Measurements from ENCODE around the gene IFITM1. TPM values are rescaled to one million over a fixed set of nuclear protein-coding genes. Genes with fewer than 3 reads are reported as not detected.
"Not testable (repeated sequence)": the region's sequence is repeated elsewhere in the genome, so short reads cannot be mapped to it uniquely, and the experiment has no call there.

The IFITM1 gene
- 30.5 TPM for polyA plus RNA-seq (ENCODE audit: insufficient read length)

GRCh38 chr11:313787-314553, at the start of gene IFITM1:
Gene IFITM1 (plus strand): TSS chr11:314040. CDS start chr11:314171, 131 bp downstream.
- DNase-seq, result no peak

DNA sequence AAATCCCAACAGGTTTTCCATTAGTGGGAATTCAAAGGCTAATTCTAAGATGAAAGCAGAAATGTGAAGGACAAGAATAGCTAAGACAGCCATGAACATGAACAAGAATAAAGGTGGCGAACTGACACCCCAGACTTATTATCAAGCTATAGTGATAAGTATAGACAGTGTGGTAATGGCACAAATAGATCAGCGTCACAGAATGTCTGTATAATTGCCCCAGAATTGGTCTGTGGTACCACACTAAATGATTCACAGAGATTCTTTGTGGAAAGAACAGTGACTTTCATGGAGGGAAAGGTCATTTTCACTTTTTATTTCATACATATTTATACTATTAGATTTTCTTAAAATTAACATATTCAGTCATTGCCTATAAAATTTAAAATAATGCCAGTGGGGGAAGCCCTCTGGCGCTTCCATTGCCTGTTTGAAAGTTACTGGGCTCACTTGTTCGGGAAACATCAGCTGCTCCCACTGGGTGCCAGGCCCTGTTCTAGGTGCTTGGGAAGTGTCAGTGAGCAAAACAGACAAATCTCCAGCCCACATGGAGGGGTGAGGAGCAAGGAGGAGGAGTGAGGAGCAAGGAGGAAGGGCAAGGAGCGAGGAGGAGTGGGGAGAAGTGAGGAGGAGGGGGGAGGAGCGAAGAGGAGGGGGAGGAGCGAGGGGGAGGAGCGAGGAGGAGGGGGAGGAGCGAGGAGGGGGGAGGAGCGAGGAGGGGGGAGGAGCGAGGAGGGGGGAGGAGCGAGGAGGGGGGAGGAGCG, 47.0 kb upstream of the IFITM1 start:
- DNase-seq, result no peak

GRCh38 chr11:267491-267994, 46.3 kb upstream of the IFITM1 start:
- DNase-seq, result no peak

DNA sequence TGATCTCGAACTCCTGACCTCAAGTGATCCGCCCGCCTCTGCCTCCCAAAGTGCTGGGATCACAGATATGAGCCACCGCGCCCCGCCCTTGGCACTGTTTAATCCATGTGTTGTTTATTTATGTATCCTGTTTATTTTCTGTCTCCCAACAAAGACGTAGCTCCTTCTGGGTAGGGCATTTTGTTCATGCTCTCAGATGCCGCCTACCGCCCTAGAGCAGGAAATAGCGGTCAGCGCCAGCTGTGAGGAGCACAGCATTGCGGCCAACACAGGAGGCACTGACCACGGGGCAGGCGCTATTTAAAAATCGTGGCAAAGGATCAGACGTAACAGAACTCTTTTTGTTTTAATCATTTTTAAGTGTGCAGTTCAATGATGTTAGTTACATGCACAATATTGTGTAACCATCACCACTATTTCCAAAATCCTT, 45.1 kb upstream of the IFITM1 start:
- DNase-seq, result not testable (repeated sequence)

DNA sequence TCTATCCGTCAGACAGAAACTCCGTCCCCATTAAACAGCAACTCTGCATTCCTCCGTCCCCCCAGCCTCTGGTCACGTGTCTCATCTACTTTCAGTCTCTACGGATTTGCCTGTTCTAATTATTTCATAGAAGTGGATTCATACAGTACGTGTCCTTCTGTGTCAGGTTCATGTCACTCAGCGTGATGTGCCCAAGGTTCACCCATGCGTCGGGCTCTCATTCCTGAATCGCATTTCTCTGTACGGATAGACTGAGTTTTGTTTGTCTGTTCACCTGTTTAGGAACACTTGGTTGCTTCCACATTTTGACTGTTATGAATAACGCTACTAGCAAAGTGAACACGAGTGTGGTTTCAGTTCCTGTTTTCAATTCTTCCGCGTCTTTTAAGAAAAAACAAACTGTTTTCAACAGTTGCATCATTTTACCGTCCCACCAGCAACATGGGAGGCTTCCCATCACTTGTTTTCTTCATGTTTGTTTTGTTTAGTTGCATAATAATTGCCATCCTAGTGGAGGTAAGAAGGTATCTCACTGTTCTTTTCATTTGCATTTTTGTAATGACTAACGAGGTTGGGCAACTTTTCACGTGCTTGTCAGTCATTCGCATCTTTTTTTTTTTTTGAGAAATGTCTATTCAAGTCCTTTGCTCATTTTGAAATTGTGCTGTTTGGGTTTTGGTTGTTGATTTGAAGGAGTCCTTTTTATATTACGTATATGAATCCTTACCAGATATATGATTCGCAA, 44.5 kb upstream of the IFITM1 start:
- DNase-seq, result peak; percentile 24

GRCh38 chr11:270451-271318, 43.2 kb upstream of the IFITM1 start:
- no peak for DNase-seq

- DNase-seq, result no peak
These were observed 42.5 kb upstream of the IFITM1 start for GRCh38 chr11:271319-271715.

DNA sequence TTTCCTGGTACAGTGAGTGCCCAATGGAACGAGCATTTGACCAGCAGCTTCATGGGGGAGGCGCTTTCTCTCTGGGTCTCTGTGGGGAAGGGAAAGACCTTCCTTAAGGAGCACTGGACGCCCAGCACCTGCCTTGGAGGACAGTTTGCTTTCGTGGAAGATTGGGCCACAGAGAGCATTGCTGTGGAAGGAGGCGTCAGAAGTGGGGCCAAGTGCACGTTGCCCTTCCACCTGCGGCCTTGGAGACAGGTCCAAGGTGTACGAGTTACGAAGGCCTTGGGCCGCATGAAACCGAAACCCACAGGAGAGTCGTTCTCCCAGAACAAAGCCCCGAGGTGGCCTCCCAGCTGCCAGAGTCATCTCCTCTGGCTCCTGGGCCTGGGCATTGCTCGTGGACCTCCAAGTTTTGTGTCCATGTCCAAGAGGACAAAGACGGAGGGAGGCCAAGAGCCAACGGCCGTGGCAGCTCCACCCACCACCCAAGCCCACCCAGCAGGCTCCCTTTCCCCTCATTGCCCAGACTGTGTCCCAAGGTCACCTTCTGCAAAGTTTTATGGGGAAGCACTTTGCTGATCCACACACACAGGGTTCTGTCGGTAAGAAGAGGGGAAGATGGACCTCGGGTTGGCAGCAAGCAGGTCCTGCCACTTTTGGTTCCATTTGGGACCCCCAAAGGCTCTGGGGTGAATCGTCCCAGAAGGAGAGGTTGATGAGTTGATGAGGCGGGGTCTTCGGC, 41.5 kb upstream of the IFITM1 start:
- no peak for DNase-seq

DNA sequence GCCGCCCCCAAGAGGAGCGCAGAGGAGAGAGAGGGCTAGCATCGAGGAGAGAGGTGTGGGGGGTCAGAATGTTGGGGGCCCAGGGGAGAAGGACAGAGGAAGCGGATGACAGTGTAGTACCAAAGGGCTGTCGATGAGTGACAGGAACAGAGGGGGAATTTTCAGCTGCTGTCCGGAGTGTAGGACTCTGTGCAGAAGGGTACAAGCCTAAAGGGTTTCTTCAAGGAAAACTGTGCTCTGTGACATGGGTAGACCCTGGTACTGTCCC, 41.0 kb upstream of the IFITM1 start:
- no peak for DNase-seq

- DNase-seq, result no peak
These were observed 37.6 kb upstream of the IFITM1 start for GRCh38 chr11:276219-276618.

DNA sequence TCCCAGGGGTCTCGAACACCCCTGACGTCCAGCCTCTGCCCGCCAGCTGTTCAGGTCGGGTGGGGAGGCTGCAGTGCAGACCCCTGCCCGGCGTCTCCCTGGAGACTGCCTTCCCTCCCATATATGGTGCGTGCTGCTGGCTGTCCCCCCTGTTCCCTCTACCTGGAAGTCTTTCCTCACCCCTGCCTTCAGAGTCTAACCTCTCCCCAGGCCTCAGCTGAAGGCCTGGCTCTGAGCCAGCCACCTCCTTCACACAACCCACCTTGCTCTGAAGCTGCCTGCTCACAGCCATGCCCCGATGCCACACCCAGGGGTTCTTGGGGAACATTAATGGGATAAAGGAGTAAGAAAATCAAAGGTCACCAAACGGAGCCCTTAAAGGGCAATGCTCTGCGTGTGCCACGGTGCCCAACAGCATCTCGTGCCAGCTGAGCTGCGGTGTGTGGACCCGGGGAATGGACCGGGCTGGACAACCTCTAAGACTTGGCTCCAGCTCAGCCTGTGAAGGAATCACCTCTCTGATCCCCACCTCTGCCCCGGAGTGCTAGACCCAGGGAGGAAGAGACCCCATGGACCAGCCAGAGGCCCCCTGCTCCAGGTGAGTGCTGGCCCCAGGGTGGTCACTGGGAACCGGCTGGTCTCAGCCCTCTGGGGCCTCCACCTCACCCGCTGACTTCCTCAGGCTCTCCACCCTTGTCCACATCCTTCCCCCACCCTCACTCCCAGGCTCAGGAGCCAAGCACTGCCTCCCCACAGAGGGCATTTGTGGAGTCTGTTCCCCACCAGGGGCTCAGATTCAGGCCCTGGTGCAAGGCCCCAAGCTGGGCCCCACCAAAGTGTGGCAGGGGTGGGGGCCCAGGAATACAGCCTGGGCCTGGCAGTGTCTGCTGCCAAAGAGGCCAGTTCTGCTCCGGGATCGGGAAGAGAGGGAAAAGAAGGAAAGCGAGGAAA, 35.6 kb upstream of the IFITM1 start, which contains the start of gene NLRP6:
NLRP6 (plus strand) TSS at position 407 of the 951 bp plus-strand sequence; CDS start at position 570, 163 bp downstream.
- no peak for DNase-seq

- DNase-seq, result no peak
These were observed 34.5 kb upstream of the IFITM1 start for GRCh38 chr11:279040-279965.

- DNase-seq, result no peak
These were observed 33.7 kb upstream of the IFITM1 start for GRCh38 chr11:279966-280705.

GRCh38 chr11:280706-281485, 32.9 kb upstream of the IFITM1 start:
- no peak for DNase-seq

GRCh38 chr11:281486-282161, 32.2 kb upstream of the IFITM1 start:
- DNase-seq, result no peak

DNA sequence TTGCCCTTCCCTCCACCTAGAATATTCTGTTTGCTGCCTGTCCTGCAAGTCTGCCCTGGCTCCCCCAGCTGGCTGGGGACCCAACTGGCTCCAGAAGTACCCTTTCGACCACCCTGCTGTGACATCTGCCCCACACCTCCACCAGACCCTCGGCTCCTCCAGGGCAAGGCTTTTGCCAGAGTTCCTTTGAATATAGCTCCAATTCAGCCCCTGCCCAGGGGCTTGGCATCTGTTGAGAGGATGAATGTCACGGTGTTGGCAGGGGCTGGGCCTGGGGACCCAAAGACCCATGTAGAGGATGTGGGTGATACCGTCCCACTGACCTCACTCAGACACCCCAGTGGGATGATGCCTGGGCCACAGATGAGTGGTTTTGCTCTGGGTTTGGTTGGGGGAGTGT, 31.7 kb upstream of the IFITM1 start:
- no peak for DNase-seq
